HG03342 (cell line): Measurements from ENCODE around the gene EMCN.
"Not testable (repeated sequence)": the region's sequence is repeated elsewhere in the genome, so short reads cannot be mapped to it uniquely, and the experiment has no call there.

Experiments used
- ATAC-seq: cut with Tn5 transposase; IDR thresholded peaks from one replicate; pipeline ENCODE4 v1.9.1; 2021; ENCODE audit warnings: mild to moderate bottlenecking, moderate library complexity; ENCODE audit not compliant: unreplicated experiment

Gene EMCN

GRCh38 chr4:100391086-100391485 lies 126.7 kb downstream of the EMCN start:
- ATAC-seq = no peak

- ATAC-seq = no peak
Observed at GRCh38 chr4:100386270-100386669, 131.6 kb downstream of the EMCN start.

- not testable (repeated sequence) for ATAC-seq
Observed at GRCh38 chr4:100380401-100380800, 137.4 kb downstream of the EMCN start.

GRCh38 chr4:100379583-100380105 lies 138.2 kb downstream of the EMCN start:
- ATAC-seq = no peak

- ATAC-seq = no peak
Observed at GRCh38 chr4:100372432-100372831, 145.4 kb downstream of the EMCN start.

- no peak for ATAC-seq
Observed at GRCh38 chr4:100369871-100370270, 148.0 kb downstream of the EMCN start.

- ATAC-seq = no peak
Observed at GRCh38 chr4:100367451-100367850, 150.4 kb downstream of the EMCN start.

- ATAC-seq = no peak
Observed at GRCh38 chr4:100366213-100366612, 151.6 kb downstream of the EMCN start.

- ATAC-seq = no peak
Observed at GRCh38 chr4:100362366-100362765, 155.5 kb downstream of the EMCN start.

- ATAC-seq = no peak
Observed at GRCh38 chr4:100361336-100361735, 156.5 kb downstream of the EMCN start.

- no peak for ATAC-seq
Observed at GRCh38 chr4:100360211-100360610, 157.6 kb downstream of the EMCN start.

- no peak for ATAC-seq
Observed at GRCh38 chr4:100359441-100359840, 158.4 kb downstream of the EMCN start.

GRCh38 chr4:100357542-100357941 lies 160.3 kb downstream of the EMCN start:
- no peak for ATAC-seq

GRCh38 chr4:100356172-100356571 lies 161.7 kb downstream of the EMCN start:
- no peak for ATAC-seq

GRCh38 chr4:100352352-100352751 lies 165.5 kb downstream of the EMCN start:
- ATAC-seq = not testable (repeated sequence)

GRCh38 chr4:100348473-100348872 lies 169.3 kb downstream of the EMCN start:
- ATAC-seq = no peak

- ATAC-seq = no peak
Observed at GRCh38 chr4:100347241-100347640, 170.6 kb downstream of the EMCN start.

GRCh38 chr4:100345585-100345984 lies 172.2 kb downstream of the EMCN start:
- no peak for ATAC-seq
